HG03565 (cell line): ENCODE data around the gene SCYL3.
"Not testable (repeated sequence)": the region's sequence is repeated elsewhere in the genome, so short reads cannot be mapped to it uniquely, and the experiment has no call there.

Experiments used
- ATAC-seq: cut with Tn5 transposase; IDR thresholded peaks from one replicate; pipeline ENCODE4 v1.9.1; 2021; ENCODE audit warnings: mild to moderate bottlenecking, moderate library complexity; ENCODE audit not compliant: unreplicated experiment

The SCYL3 gene

GRCh38 chr1:169871988-169872387 is 21.7 kb downstream of the SCYL3 start:
- not testable (repeated sequence) for ATAC-seq

GRCh38 chr1:169869426-169869825 is 24.3 kb downstream of the SCYL3 start:
- ATAC-seq: no peak

- ATAC-seq: no peak
These were observed 24.7 kb downstream of the SCYL3 start for GRCh38 chr1:169868978-169869377.

DNA sequence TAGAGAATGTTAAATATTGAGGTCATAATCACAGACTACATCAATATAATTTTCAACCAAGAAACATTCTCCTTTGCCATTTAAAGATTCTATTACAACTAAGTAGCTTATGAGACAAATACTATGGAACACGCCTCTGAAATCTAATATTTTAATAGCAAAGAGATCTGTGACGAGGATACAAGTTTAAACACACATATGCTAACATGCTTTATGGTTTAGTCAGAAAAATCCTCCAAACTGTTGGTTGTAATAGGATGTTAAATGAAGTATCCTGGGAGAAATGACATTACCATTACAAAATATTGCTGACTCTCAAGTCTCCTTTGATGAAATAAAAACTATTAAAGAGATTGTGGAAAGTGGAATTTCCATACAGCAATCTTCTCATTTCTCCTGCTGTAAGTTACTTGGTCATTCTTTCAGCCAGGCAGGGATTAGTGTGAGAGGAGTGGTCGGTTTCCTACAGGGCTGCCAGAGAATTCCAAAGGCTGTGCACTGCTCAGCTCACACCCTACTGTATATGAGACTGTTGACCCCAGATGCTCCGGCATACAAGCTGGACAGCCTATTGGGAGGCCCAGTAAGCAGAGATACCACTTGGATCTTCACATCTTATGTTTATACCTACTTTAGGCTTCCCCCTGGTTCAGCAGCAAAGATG is 26.6 kb downstream of the SCYL3 start:
- no peak for ATAC-seq

- no peak for ATAC-seq
These were observed 27.1 kb downstream of the SCYL3 start for GRCh38 chr1:169866577-169866976.

DNA sequence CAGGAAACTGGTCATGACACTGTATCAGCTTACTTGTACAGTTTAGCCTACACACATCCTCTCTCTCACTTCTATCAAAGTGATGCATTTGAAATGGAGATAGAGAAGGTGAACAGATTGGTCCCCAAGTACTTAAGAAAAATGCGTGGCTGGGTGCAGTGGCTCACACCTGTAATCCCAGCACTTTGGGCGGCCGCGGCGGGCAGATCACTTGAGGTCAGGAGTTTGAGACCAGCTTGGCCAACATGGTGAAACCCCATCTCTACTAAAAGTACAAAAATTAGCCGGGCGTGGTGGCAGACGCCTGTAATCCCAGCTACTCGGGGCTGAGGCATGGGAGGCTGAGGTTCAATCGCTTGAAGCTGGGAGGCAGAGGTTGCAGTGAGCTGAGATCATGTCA is 29.2 kb downstream of the SCYL3 start:
- not testable (repeated sequence) for ATAC-seq

DNA sequence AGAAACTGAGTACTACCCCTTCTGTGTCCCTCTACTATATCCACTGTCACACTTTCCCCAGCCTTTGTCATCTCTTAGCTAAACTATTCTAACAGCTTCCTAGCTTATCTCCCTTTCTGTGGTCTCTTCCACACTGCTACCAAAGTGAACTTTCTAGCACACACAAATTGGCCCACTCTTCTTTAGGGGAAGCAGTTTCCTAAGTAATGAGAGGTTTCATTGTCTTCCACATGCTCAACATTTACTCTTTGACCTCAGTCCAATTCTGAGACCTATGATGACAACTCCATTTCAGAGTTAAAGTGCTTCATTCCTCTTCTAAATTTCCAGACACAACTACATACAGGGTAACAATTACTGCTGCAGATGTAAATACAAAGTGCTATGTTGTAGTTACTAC is 32.9 kb downstream of the SCYL3 start:
- no peak for ATAC-seq

GRCh38 chr1:169860187-169860586 is 33.5 kb downstream of the SCYL3 start:
- ATAC-seq: no peak

- ATAC-seq: no peak
These were observed 34.7 kb downstream of the SCYL3 start for GRCh38 chr1:169859001-169859400.

DNA sequence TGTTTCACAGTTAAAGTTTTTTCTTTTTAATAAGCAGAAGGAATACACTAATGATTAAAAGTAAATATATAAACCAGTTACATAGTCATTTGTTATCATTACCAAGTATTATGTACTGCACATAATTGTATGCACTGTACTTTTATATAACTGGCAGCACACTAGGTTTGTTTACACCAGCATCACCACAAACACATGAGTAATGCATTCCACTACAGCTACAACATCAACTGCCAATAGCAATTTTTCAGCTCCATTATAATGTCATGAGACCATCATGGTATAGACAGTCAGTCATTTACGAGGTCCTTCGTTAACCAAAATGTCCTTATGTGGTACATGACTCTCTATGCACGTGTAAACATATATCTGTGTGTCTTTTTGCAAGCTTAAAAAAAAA is 35.2 kb downstream of the SCYL3 start:
- no peak for ATAC-seq

DNA sequence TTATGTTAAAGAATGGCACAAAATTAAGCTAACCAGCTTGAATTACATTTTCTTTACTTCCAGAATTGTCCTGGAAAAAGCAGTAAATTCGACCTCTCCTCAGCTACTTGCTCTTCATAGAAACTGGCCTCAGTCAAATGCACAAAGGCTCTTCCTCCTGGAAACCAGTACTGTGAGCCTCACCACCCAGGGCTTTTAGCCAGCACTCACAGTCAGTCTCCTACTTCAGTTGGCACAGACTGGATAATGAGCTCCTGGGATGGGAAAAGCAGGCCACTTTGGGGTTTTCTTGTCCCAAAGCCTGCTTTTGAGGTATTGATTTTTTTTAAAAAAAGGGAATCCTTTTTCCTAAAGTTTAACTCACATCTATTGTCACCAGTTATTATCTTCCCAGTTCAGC is 40.4 kb downstream of the SCYL3 start:
- no peak for ATAC-seq

GRCh38 chr1:169849346-169850022 is 44.2 kb downstream of the SCYL3 start:
- ATAC-seq: no peak

GRCh38 chr1:169848456-169848855 is 45.2 kb downstream of the SCYL3 start:
- no peak for ATAC-seq

DNA sequence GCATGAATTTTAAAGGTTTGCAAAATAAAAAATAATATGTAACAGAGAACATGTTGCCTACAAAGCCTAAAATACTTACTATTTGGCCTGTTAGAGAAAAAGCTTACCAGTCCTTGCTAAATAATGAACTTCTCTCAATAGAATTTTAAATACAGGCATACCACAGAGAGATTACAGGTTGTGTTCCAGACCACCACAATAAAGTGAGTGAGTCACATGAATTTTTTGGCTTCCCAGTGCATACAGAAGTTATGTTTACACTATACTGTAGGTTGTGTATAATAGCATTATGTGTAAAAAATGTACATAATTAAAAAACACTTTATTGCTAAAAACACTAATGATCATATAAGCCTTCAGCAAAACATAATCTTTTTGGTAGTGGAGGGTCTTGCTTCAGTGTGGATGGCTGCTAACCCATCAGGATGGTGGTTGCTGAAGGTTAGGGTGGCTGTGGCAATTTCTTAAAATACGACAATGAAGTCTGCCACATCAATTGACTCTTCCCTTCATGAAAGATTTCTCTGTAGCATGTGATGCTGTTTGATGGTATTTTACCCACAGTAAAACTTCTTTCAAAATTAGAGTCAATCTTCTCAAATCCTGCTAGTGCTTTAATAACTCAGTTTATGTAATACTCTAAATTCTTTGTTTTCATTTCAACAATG is 48.6 kb downstream of the SCYL3 start:
- ATAC-seq: no peak

DNA sequence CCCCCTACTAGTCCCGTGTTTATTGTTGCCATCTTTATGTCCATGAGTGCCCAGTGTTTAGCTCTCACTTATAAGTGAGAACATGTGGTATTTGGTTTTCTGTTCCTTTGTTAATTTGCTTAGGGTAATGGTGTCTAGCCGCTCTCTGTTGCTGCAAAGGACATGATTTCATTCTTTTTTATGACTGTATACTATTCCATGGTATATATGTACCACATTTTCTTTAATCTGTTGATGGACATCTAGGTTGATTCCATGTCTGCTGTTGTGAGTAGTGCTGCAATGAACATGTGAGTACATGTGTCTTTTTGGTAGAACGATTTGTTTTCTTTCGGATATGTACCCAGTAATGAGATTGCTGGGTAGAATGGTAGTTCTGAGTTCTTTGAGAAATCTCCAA is 54.8 kb downstream of the SCYL3 start:
- no peak for ATAC-seq

DNA sequence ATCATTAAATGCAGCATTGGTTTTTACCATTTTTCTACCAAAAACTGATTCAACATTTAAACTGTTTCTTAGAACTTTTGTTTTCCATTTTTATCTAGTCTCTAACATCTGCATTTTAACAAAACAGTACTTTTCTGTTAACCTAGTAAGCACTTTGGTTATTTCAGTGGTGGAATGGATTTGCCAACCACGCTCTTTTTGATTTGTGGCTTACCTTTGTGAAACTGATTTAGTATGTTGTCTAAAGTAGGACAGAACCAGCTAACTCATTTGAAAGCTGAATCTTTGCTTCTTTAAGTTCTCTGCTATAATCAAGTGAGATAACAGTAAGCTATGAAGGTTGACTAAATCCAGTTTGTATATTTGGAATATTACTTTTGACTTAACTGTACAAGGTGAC is 57.5 kb downstream of the SCYL3 start:
- ATAC-seq: no peak

GRCh38 chr1:169835647-169836046 is 58.0 kb downstream of the SCYL3 start:
- ATAC-seq: no peak

DNA sequence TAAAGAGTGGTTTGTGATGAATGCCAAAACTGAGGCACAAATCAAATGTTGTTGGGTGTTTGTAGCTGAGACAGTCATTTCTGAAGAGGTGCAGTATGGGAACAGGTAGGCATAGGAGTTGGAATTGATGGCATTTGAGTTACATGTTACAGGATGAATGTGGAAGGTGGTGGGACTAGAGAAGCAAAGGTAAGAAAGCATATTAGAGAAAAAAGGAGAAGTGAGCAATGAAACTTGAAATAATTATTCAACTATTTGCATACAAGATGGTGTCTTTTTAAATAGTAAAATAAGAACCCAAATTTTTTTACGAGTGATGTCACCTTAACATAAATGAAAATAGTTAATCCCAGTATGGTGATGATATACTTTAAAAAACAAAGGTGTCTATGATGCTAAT is 58.8 kb downstream of the SCYL3 start:
- no peak for ATAC-seq

DNA sequence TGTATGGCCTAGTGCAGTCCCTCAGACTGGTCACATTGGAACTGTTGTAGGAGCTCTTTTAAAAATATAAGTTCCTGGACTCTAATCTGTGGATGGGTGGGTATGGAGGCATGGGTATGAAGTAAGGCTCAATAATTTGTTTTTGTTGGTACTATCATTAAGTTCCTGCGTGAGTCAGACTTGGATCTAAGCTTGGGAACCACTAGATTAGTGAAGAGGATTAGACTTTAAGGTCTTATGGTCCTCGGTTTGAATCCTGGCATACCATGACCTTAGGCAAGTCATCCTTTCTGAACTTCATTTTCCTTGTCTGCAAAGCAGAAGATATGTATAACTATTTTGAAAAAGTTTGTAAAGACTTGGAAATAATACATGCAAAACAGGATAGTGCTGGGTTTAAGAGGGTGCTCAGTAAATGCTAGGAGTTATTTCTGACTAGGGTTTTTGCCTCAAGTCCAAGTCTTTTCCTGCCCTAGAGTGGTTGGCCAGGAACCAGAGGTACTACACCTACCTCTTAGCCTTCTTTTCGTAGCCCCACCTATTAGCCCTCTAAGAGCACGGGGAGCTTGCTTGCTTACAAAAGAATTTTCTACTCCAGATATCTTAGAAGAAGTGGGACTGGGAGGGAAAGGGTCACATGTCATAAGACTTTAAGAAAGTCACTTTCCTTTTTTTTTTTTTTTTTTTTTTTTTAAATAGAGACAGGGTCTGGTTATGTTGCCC is 60.4 kb downstream of the SCYL3 start:
- no peak for ATAC-seq

DNA sequence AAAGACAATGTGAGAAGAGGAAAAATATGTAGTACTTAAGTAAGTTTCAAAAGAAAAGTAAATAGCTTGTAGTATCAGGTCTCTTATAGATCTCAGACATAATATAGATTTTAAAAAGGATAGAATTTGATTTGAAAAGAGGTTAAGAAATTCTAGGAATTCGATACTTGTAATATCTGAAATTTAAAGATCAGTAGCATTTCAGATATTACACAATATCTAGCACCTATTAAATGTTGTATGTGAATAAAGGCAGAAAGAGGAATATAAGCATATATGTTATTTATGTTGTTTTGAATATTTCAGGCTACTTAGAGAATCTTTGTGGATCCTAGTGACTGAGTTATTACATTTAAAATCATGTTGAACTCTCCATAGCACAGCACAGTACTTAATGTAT is 64.0 kb downstream of the SCYL3 start:
- no peak for ATAC-seq

- ATAC-seq: no peak
These were observed 69.5 kb downstream of the SCYL3 start for GRCh38 chr1:169824153-169824552.

- no peak for ATAC-seq
These were observed 72.2 kb downstream of the SCYL3 start for GRCh38 chr1:169821500-169821899.
